ENCODE measurements around the gene DOCK3. TPM values are rescaled to one million over a fixed set of nuclear protein-coding genes. Genes with fewer than 3 reads are reported as not detected.

DOCK3 gene
- polyA plus RNA-seq, 4 donors = 0.13 to 0.34 TPM; not detected in 2

- H3K27me3 ChIP-seq (ENCODE audit: control insufficient read depth in 3 of 3, insufficient read depth in 3 of 3, low read length in 3 of 3) = no peaks in the 10 kb centered on the region
- no peaks in the 10 kb centered on the region for H3K36me3 ChIP-seq (ENCODE audit: control insufficient read depth in 3 of 3, insufficient read depth in 2 of 3, low read depth in 1 of 3, low read length in 3 of 3)
- no peaks in the 10 kb centered on the region for H3K9me3 ChIP-seq (ENCODE audit: control insufficient read depth in 2 of 2, insufficient read depth in 1 of 2, low read depth in 1 of 2, low read length in 1 of 2)
- H3K4me3 ChIP-seq (ENCODE audit: low read depth in 1 of 3, low read length in 3 of 3) = no peak overlapping the region
- no peak for FAIRE-seq
- peaks cover 0 to 10% (median 0%) of the 10 kb centered on the region in 3 donors for H3K4me1 ChIP-seq (ENCODE audit: control insufficient read depth in 3 of 3, insufficient read depth in 2 of 3, low read depth in 1 of 3, low read length in 2 of 3)
- no peak for DNase-seq
- H3K27ac ChIP-seq (ENCODE audit: low read depth in 1 of 3, low read length in 2 of 3) = no peak overlapping the region
- WGBS, 3 donors = 93 to 94% (median 94%) methylated on average over 18 of the region's 18 CpGs
These were observed 706.6 kb downstream of the DOCK3 start for GRCh38 chr3:51381333-51381705.

GRCh38 chr3:51382076-51382745, 707.5 kb downstream of the DOCK3 start:
- FAIRE-seq (no peak), DNase-seq (no peak)
- 95 to 97% (median 96%) methylated on average over 4 of the region's 4 CpGs for WGBS, 3 donors
- Histone ChIP-seq H3K36me3 (ENCODE audit: control insufficient read depth in 3 of 3, insufficient read depth in 2 of 3, low read depth in 1 of 3, low read length in 3 of 3) (peaks cover 0 to 7% (median 0%) of the 10 kb centered on the region in 3 donors), H3K4me1 (ENCODE audit: control insufficient read depth in 3 of 3, insufficient read depth in 2 of 3, low read depth in 1 of 3, low read length in 2 of 3) (peaks cover 0 to 13% (median 0%) of the 10 kb centered on the region in 3 donors), H3K27me3 (ENCODE audit: control insufficient read depth in 3 of 3, insufficient read depth in 3 of 3, low read length in 3 of 3) (no peaks in the 10 kb centered on the region), H3K27ac (ENCODE audit: low read depth in 1 of 3, low read length in 2 of 3) (no peak overlapping the region), H3K4me3 (ENCODE audit: low read depth in 1 of 3, low read length in 3 of 3) (no peak overlapping the region), H3K9me3 (ENCODE audit: control insufficient read depth in 2 of 2, insufficient read depth in 1 of 2, low read depth in 1 of 2, low read length in 1 of 2) (no peaks in the 10 kb centered on the region)

- H3K4me1 ChIP-seq (ENCODE audit: control insufficient read depth in 3 of 3, insufficient read depth in 2 of 3, low read depth in 1 of 3, low read length in 2 of 3) = peaks cover 0 to 20% (median 2%) of the 10 kb centered on the region in 3 donors
- no peak for FAIRE-seq
- H3K27me3 ChIP-seq (ENCODE audit: control insufficient read depth in 3 of 3, insufficient read depth in 3 of 3, low read length in 3 of 3) = no peaks in the 10 kb centered on the region
- H3K36me3 ChIP-seq (ENCODE audit: control insufficient read depth in 3 of 3, insufficient read depth in 2 of 3, low read depth in 1 of 3, low read length in 3 of 3) = peaks cover 0 to 15% (median 5%) of the 10 kb centered on the region in 3 donors
- 89 to 97% (median 97%) methylated on average over 3 of the region's 3 CpGs for WGBS, 3 donors
- no peaks in the 10 kb centered on the region for H3K9me3 ChIP-seq (ENCODE audit: control insufficient read depth in 2 of 2, insufficient read depth in 1 of 2, low read depth in 1 of 2, low read length in 1 of 2)
- no peak overlapping the region for H3K4me3 ChIP-seq (ENCODE audit: low read depth in 1 of 3, low read length in 3 of 3)
- no peak for DNase-seq
- H3K27ac ChIP-seq (ENCODE audit: low read depth in 1 of 3, low read length in 2 of 3) = no peak overlapping the region
These were observed 708.3 kb downstream of the DOCK3 start for GRCh38 chr3:51382947-51383578.

GRCh38 chr3:51384055-51384725, 709.5 kb downstream of the DOCK3 start:
- DNase-seq (peak in 1 of 2 donors; percentile 12), FAIRE-seq (no peak)

GRCh38 chr3:51384726-51385473, 710.2 kb downstream of the DOCK3 start, which contains the start of gene MANF:
Gene MANF (plus strand): TSS chr3:51385291. CDS start chr3:51385343, 52 bp downstream.
- Histone ChIP-seq H3K36me3 (ENCODE audit: control insufficient read depth in 3 of 3, insufficient read depth in 2 of 3, low read depth in 1 of 3, low read length in 3 of 3) (peaks cover 0 to 32% (median 8%) of the 10 kb centered on the region in 3 donors), H3K27ac (ENCODE audit: low read depth in 1 of 3, low read length in 2 of 3) (peak within 1 kb of the TSS; percentile 84 to 95 (median 95)), H3K9me3 (ENCODE audit: control insufficient read depth in 2 of 2, insufficient read depth in 1 of 2, low read depth in 1 of 2, low read length in 1 of 2) (no peaks in the 10 kb centered on the region), H3K4me3 (ENCODE audit: low read depth in 1 of 3, low read length in 3 of 3) (peak within 1 kb of the TSS; percentile 85 to 93 (median 85)), H3K27me3 (ENCODE audit: control insufficient read depth in 3 of 3, insufficient read depth in 3 of 3, low read length in 3 of 3) (no peaks in the 10 kb centered on the region), H3K4me1 (ENCODE audit: control insufficient read depth in 3 of 3, insufficient read depth in 2 of 3, low read depth in 1 of 3, low read length in 2 of 3) (peaks cover 0 to 36% (median 2%) of the 10 kb centered on the region in 3 donors)
- DNase-seq (peak; percentile 99), FAIRE-seq (no peak)
- WGBS, 3 donors = 0 to 1% (median 0%) methylated on average over 35 to 65 of the region's 65 CpGs

More at GRCh38 chr3:51384055-51384725, 709.5 kb downstream of the DOCK3 start:
- H3K4me1 ChIP-seq (ENCODE audit: control insufficient read depth in 3 of 3, insufficient read depth in 2 of 3, low read depth in 1 of 3, low read length in 2 of 3) = peaks cover 0 to 29% (median 2%) of the 10 kb centered on the region in 3 donors
- no peaks in the 10 kb centered on the region for H3K9me3 ChIP-seq (ENCODE audit: control insufficient read depth in 2 of 2, insufficient read depth in 1 of 2, low read depth in 1 of 2, low read length in 1 of 2)
- H3K27me3 ChIP-seq (ENCODE audit: control insufficient read depth in 3 of 3, insufficient read depth in 3 of 3, low read length in 3 of 3) = no peaks in the 10 kb centered on the region
- H3K4me3 ChIP-seq (ENCODE audit: low read depth in 1 of 3, low read length in 3 of 3) = peak overlapping the region; percentile 78 to 93 (median 85)
- 0% methylated on average over 29 of the region's 29 CpGs for WGBS, 3 donors
- peak overlapping the region; percentile 84 to 95 (median 95) for H3K27ac ChIP-seq (ENCODE audit: low read depth in 1 of 3, low read length in 2 of 3)
- peaks cover 0 to 25% (median 8%) of the 10 kb centered on the region in 3 donors for H3K36me3 ChIP-seq (ENCODE audit: control insufficient read depth in 3 of 3, insufficient read depth in 2 of 3, low read depth in 1 of 3, low read length in 3 of 3)

GRCh38 chr3:51385621-51386091, 710.9 kb downstream of the DOCK3 start:
- peak overlapping the region; percentile 27 to 81 (median 59) for H3K27ac ChIP-seq (ENCODE audit: low read depth in 1 of 3, low read length in 2 of 3)
- peaks cover 0 to 40% (median 8%) of the 10 kb centered on the region in 3 donors for H3K36me3 ChIP-seq (ENCODE audit: control insufficient read depth in 3 of 3, insufficient read depth in 2 of 3, low read depth in 1 of 3, low read length in 3 of 3)
- DNase-seq = no peak
- no peaks in the 10 kb centered on the region for H3K27me3 ChIP-seq (ENCODE audit: control insufficient read depth in 3 of 3, insufficient read depth in 3 of 3, low read length in 3 of 3)
- whole genome bisulfite sequencing, 3 donors = 1 to 3% (median 2%) methylated on average over 18 of the region's 18 CpGs
- no peak for FAIRE-seq
- H3K4me3 ChIP-seq (ENCODE audit: low read depth in 1 of 3, low read length in 3 of 3) = peak overlapping the region; percentile 80 to 85 (median 85)
- H3K9me3 ChIP-seq (ENCODE audit: control insufficient read depth in 2 of 2, insufficient read depth in 1 of 2, low read depth in 1 of 2, low read length in 1 of 2) = no peaks in the 10 kb centered on the region
- peaks cover 0 to 43% (median 2%) of the 10 kb centered on the region in 3 donors for H3K4me1 ChIP-seq (ENCODE audit: control insufficient read depth in 3 of 3, insufficient read depth in 2 of 3, low read depth in 1 of 3, low read length in 2 of 3)

- Histone ChIP-seq H3K4me1 (ENCODE audit: control insufficient read depth in 3 of 3, insufficient read depth in 2 of 3, low read depth in 1 of 3, low read length in 2 of 3) (peaks cover 0 to 46% (median 2%) of the 10 kb centered on the region in 3 donors), H3K36me3 (ENCODE audit: control insufficient read depth in 3 of 3, insufficient read depth in 2 of 3, low read depth in 1 of 3, low read length in 3 of 3) (peaks cover 0 to 41% (median 8%) of the 10 kb centered on the region in 3 donors), H3K9me3 (ENCODE audit: control insufficient read depth in 2 of 2, insufficient read depth in 1 of 2, low read depth in 1 of 2, low read length in 1 of 2) (no peaks in the 10 kb centered on the region), H3K27me3 (ENCODE audit: control insufficient read depth in 3 of 3, insufficient read depth in 3 of 3, low read length in 3 of 3) (no peaks in the 10 kb centered on the region), H3K4me3 (ENCODE audit: low read depth in 1 of 3, low read length in 3 of 3) (peak overlapping the region; percentile 80 to 85 (median 85)), H3K27ac (ENCODE audit: low read depth in 1 of 3, low read length in 2 of 3) (peak overlapping the region in 2 of 3 donors; percentile 21 to 81)
- no peak for FAIRE-seq
- DNase-seq = no peak
- WGBS, 3 donors = 19 to 28% (median 23%) methylated on average over 8 of the region's 8 CpGs
These were observed 711.6 kb downstream of the DOCK3 start for GRCh38 chr3:51386159-51386851.

All from small intestine (tissue), 7 donors.